Effector memory CD8-positive, alpha-beta T cell (primary cell): ENCODE measurements around the gene SKIC2.
A peak's percentile ranks its signal among the peaks of the same experiment; 100 is the strongest.
"Not testable (repeated sequence)": the region's sequence is repeated elsewhere in the genome, so short reads cannot be mapped to it uniquely, and the experiment has no call there.

Experiments
- ATAC-seq: fragments of 150-1000 bp; cut with Tn5 transposase; replicated peaks from 2 replicates; pipeline ENCODE4 v1.10.0; 2021; ENCODE audit warnings: mild to moderate bottlenecking, moderate library complexity
- DNase-seq, 3 experiments: peaks; one replicate each; pipeline ENCODE4 v3.0.0; 2021
- H3K27ac Mint-ChIP-seq, 2 donors: one replicate each; pipeline ENCODE4 v1.8.0; 2022; ENCODE audit warnings: mild to moderate bottlenecking in 2 of 2, mixed read lengths in 2 of 2, moderate library complexity in 2 of 2
- H3K27me3 Mint-ChIP-seq, 2 donors: one replicate each; pipeline ENCODE4 v1.8.0; 2022; ENCODE audit warnings: mixed read lengths in 2 of 2
- H3K36me3 Mint-ChIP-seq: one replicate; pipeline ENCODE4 v1.8.0; 2022; ENCODE audit warnings: mild to moderate bottlenecking, moderate library complexity, mixed read lengths; ENCODE audit not compliant: insufficient read depth
- H3K4me1 Mint-ChIP-seq, 2 donors: one replicate each; pipeline ENCODE4 v1.8.0; 2022; ENCODE audit warnings: low read depth in 2 of 2, mixed read lengths in 2 of 2
- H3K4me3 Mint-ChIP-seq, 2 donors: one replicate each; pipeline ENCODE4 v1.8.0; 2022; ENCODE audit warnings: mild to moderate bottlenecking in 2 of 2, mixed read lengths in 2 of 2, moderate library complexity in 2 of 2
- H3K9me3 Mint-ChIP-seq, 2 donors: one replicate each; pipeline ENCODE4 v1.8.0; 2022; ENCODE audit warnings: mixed read lengths in 2 of 2

Gene SKIC2

GRCh38 chr6:31968326-31968725 lies 9.4 kb downstream of the SKIC2 start:
- H3K27me3 Mint-ChIP-seq = no peaks in the 10 kb centered on the region
- ATAC-seq (no peak), DNase-seq (no peak)
- H3K4me1 Mint-ChIP-seq = peaks cover 20 to 30% of the 10 kb centered on the region in 2 donors
- H3K9me3 Mint-ChIP-seq = no peaks in the 10 kb centered on the region
- peak overlapping the region in 1 of 2 donors; percentile 86 for H3K27ac Mint-ChIP-seq
- H3K36me3 Mint-ChIP-seq = peaks cover 86% of the 10 kb centered on the region
- H3K4me3 Mint-ChIP-seq = no peak overlapping the region

DNA sequence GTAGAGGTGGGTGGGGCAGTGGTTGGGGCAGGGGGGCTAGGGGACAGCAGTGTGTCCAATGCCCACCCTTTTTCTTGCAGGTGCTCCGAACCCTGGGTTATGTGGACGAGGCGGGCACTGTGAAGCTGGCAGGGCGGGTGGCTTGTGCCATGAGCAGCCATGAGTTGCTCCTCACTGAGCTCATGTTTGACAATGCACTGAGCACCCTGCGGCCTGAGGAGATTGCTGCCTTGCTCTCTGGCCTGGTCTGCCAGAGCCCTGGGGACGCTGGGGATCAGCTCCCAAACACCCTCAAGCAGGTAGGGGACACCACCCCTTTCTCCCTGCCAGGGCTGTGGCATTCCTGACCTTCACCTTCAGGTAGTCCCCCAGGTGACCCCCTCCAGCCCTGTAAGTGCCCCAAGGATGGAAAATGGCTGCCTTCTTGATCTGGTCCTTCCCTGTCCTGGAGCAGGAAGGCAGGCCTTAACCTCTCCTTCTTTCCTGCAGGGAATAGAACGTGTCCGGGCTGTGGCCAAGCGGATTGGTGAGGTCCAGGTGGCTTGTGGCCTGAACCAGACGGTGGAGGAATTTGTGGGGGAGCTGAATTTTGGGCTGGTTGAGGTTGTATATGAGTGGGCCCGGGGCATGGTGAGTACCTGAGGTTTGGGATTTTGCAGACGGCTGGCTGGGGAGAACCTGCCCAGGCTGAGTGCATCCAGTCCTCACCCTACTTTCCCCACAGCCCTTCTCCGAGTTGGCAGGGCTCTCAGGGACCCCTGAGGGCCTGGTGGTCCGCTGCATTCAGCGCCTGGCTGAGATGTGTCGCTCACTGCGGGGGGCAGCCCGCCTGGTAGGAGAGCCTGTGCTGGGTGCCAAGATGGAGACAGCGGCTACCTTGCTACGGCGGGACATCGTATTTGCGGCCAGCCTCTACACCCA lies 10.1 kb downstream of the SKIC2 start:
- peaks cover 23 to 29% of the 10 kb centered on the region in 2 donors for H3K4me1 Mint-ChIP-seq

DNA sequence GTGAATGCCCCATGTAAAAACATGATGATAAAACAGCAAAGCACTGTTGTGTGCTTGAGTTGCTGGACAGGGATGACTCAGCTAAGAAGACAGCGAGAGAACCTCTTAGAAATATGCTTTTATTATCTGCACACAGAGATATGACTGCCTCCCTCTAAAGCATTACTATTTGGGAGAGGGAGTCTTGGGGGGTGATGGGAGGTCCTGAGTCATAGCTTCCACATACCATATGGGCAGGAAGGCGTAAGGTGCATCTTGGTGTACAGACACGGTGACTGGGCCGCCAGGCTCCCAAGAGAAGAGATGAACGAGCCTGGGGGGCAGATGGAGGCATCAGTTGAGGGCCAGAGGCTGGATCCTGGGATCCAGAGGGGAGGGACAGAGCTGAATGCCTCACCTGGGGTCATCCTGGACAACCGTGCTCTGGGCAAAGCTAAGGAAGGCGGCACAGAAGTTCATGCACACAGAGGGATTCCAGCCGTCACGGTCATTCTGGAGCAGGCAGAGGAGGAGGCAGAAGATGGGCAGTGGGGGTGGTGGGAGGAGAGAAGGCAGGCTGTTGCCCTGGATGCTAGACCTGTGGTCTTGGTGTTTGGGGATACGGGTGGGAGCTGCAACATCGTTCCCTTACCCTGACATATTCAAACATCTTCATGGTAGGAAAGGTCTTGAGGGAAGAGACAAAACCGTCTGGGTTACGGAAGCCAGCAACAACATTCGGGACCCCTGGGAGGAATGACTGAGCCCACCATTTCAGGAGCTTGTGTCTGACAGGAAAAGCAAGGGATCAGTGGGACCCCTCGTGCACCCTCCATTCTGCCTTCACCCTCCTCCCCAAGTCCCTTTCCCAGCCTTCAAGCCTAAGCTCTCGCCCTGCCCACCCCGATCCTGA lies 11.0 kb downstream of the SKIC2 start:
- peaks cover 23 to 29% of the 10 kb centered on the region in 2 donors for H3K4me1 Mint-ChIP-seq
- H3K4me3 Mint-ChIP-seq = peak overlapping the region; percentile 91 to 93
- no peaks in the 10 kb centered on the region for H3K27me3 Mint-ChIP-seq
- ATAC-seq = no peak
- peak overlapping the region; percentile 100 for H3K27ac Mint-ChIP-seq
- DNase-seq = no peak
- no peaks in the 10 kb centered on the region for H3K9me3 Mint-ChIP-seq
- H3K36me3 Mint-ChIP-seq = peaks cover 79% of the 10 kb centered on the region

More for the DNA sequence above, 10.1 kb downstream of the SKIC2 start:
- H3K9me3 Mint-ChIP-seq = no peaks in the 10 kb centered on the region
- DNase-seq (no peak), ATAC-seq (no peak)
- H3K27me3 Mint-ChIP-seq = no peaks in the 10 kb centered on the region
- peak overlapping the region; percentile 100 for H3K27ac Mint-ChIP-seq
- peaks cover 85% of the 10 kb centered on the region for H3K36me3 Mint-ChIP-seq
- H3K4me3 Mint-ChIP-seq = no peak overlapping the region

DNA sequence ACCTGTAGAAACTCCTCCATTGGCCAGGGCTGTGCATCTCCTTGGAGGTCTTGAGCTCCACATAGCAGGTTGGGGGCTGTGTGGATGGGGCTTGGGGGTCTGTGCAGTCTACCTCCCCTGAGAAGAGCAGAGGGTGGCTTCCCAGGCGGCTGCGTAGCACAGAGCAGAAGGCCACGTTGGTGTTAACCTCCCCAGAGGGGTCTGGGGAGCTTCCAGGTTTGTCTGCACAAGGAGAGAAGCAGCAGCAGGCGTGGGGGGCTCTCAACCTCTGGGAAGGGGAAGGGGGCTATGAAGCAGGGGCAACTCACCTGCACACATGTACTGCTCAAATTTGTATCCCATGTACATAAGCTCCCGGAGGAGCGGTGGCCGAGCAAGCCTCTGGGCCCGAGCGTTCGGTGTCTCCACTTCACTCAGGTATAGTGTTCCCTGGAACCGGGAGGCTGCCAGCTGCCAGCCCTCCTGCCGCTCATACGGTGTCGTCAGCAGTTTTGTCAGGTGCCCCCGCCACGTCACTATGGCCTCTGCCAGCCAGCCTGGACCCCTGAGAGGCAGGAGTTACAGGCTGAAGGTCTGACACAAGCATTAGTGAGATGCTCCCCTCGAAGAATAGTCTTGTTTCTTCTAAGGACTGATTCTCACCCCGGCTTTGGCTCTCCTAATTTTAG lies 11.8 kb downstream of the SKIC2 start:
- Mint-ChIP-seq H3K9me3 (no peaks in the 10 kb centered on the region), H3K36me3 (peaks cover 73% of the 10 kb centered on the region)

GRCh38 chr6:31971279-31971992 lies 12.5 kb downstream of the SKIC2 start:
- Mint-ChIP-seq H3K27me3 (no peaks in the 10 kb centered on the region), H3K36me3 (peaks cover 66% of the 10 kb centered on the region), H3K27ac (peak overlapping the region; percentile 100), H3K9me3 (no peaks in the 10 kb centered on the region), H3K4me1 (peaks cover 23 to 29% of the 10 kb centered on the region in 2 donors), H3K4me3 (peak overlapping the region; percentile 91 to 93)
- DNase-seq (no peak), ATAC-seq (no peak)

More for the DNA sequence above, 11.8 kb downstream of the SKIC2 start:
- peak overlapping the region; percentile 100 for H3K27ac Mint-ChIP-seq
- peak overlapping the region; percentile 91 to 93 for H3K4me3 Mint-ChIP-seq
- ATAC-seq (no peak), DNase-seq (no peak)
- no peaks in the 10 kb centered on the region for H3K27me3 Mint-ChIP-seq
- peaks cover 23 to 29% of the 10 kb centered on the region in 2 donors for H3K4me1 Mint-ChIP-seq

DNA sequence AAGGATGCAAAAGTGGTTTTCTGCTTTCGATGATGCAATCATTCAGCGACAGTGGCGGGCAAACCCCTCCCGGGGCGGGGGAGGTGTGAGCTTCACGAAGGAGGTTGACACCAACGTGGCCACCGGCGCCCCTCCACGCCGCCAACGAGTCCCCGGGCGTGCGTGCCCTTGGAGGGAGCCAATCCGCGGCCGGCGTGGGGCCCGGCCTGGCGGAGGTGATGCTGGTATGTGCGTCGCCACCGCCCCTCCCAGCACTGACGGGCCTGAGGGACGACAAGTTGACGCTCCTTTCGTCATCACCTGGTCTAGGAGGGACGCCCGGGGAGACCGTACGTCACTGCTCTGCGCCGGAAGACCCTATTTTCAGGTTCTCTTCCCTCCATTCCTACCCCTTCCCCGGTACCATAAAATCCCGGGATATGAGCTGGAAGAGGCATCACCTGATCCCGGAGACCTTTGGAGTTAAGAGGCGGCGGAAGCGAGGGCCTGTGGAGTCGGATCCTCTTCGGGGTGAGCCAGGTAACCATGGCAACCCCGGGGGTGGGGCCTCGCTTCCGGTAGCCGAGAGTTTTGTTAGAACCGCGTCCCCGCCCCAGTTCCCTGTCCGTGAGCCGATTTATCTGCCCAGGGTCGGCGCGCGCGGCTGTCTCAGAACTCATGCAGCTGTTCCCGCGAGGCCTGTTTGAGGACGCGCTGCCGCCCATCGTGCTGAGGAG lies 13.2 kb downstream of the SKIC2 start, which contains the start of gene DXO:
DXO (minus strand) TSS at position 146 of the 716 bp plus-strand sequence. CDS start 463 bp downstream, outside the sequence.
- H3K36me3 Mint-ChIP-seq = peaks cover 62% of the 10 kb centered on the region
- peak; percentile 89 for ATAC-seq
- DNase-seq = peak; percentile 98 to 99 (median 99)
- peaks cover 23 to 29% of the 10 kb centered on the region in 2 donors for H3K4me1 Mint-ChIP-seq
- H3K9me3 Mint-ChIP-seq = no peaks in the 10 kb centered on the region
- H3K27ac Mint-ChIP-seq = peak within 1 kb of the TSS; percentile 100
- peak within 1 kb of the TSS; percentile 91 to 93 for H3K4me3 Mint-ChIP-seq
- H3K27me3 Mint-ChIP-seq = no peaks in the 10 kb centered on the region

GRCh38 chr6:31972709-31973350 lies 13.9 kb downstream of the SKIC2 start:
- H3K36me3 Mint-ChIP-seq = peaks cover 60% of the 10 kb centered on the region
- H3K27ac Mint-ChIP-seq = peak overlapping the region; percentile 100
- no peaks in the 10 kb centered on the region for H3K27me3 Mint-ChIP-seq
- peak overlapping the region; percentile 91 to 93 for H3K4me3 Mint-ChIP-seq
- DNase-seq (no peak), ATAC-seq (no peak)
- peaks cover 23 to 29% of the 10 kb centered on the region in 2 donors for H3K4me1 Mint-ChIP-seq
- H3K9me3 Mint-ChIP-seq = no peaks in the 10 kb centered on the region

- Mint-ChIP-seq H3K4me1 (peaks cover 15 to 17% of the 10 kb centered on the region in 2 donors), H3K36me3 (peaks cover 40% of the 10 kb centered on the region)
- DNase-seq, H3K4me3 Mint-ChIP-seq, ATAC-seq, H3K27me3 Mint-ChIP-seq, H3K9me3 Mint-ChIP-seq, H3K27ac Mint-ChIP-seq: not testable (repeated sequence)
Observed at GRCh38 chr6:31976065-31976464, 17.1 kb downstream of the SKIC2 start.

DNA sequence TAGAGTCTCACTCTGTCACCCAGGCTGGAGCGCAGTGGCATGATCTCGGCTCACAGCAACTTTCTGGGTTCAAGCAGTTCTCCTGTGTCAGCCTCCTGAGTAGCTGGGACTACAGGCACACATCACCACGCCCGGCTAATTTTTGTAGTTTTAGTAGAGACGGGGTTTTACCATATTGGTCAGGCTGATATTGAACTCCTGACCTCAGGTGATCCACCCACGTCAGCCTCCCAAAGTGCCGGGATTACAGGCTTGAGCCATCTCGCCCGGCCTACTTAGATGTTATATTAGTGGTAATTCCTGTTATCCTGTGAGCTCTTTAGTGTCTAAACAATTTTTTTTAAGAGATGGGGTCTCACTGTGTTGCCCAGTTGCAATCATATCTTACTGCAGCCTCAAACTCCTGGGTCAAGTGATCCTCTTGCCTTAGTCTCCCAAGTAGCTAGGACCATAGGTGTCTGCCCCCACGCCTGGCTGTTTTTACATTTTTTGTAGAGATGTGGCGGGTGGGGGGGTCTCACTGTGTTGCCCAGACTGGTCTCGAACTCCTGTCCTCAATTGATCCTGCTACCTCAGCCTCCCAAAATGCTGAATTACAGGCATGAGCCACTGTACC lies 18.9 kb downstream of the SKIC2 start:
- H3K36me3 Mint-ChIP-seq = peaks cover 22% of the 10 kb centered on the region

GRCh38 chr6:31978831-31979230 lies 19.9 kb downstream of the SKIC2 start:
- Mint-ChIP-seq H3K36me3 (peaks cover 18% of the 10 kb centered on the region), H3K27me3 (no peaks in the 10 kb centered on the region), H3K27ac (peak overlapping the region; percentile 53 to 75), H3K4me3 (no peak overlapping the region), H3K4me1 (no peaks in the 10 kb centered on the region), H3K9me3 (no peaks in the 10 kb centered on the region)
- no peak for DNase-seq
- ATAC-seq = no peak

More for the DNA sequence above, 18.9 kb downstream of the SKIC2 start:
- no peak for DNase-seq
- Mint-ChIP-seq H3K27ac (no peak overlapping the region), H3K4me1 (peaks cover 5 to 7% of the 10 kb centered on the region in 2 donors), H3K27me3 (no peaks in the 10 kb centered on the region), H3K9me3 (no peaks in the 10 kb centered on the region), H3K4me3 (no peak overlapping the region)
- ATAC-seq = no peak

- Mint-ChIP-seq H3K27ac (peak overlapping the region; percentile 53 to 75), H3K9me3 (no peaks in the 10 kb centered on the region), H3K36me3 (peaks cover 14% of the 10 kb centered on the region)
Observed at GRCh38 chr6:31979238-31979898, 20.4 kb downstream of the SKIC2 start.

More at GRCh38 chr6:31979238-31979898, 20.4 kb downstream of the SKIC2 start:
- Mint-ChIP-seq H3K4me3 (no peak overlapping the region), H3K4me1 (no peaks in the 10 kb centered on the region), H3K27me3 (no peaks in the 10 kb centered on the region)
- ATAC-seq (no peak), DNase-seq (no peak)
